ENCODE measurements around the gene CMIP.
"Not testable (repeated sequence)": the region's sequence is repeated elsewhere in the genome, so short reads cannot be mapped to it uniquely, and the experiment has no call there.

CMIP gene

GRCh38 chr16:81571592-81572385, 127.2 kb downstream of the CMIP start:
- no peak for DNase-seq

- no peak for DNase-seq
Measured at GRCh38 chr16:81572386-81573144, 128.0 kb downstream of the CMIP start.

DNA sequence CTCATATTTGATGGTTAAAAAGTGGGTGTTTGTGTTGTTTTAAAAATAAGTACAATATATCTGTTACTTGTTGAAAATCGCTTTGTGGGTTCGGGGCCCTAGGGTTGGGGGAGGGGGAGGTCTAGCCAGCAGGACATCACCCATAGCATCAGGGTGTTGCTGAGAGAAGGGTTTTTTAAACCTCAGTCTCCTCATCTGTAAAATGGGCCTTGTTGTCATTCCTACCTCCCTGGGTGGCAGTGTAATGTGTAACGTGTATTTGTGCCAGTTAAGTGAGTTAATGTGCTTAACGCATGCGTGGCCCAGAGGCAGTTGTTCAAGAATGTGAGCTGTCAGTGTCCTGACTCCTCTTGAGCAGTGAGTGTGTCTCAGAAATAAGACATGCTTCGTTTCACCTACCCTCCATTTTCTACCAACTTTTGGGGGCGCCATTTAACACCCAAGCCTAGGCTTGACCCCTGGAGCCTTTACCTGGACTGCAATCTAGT, 129.0 kb downstream of the CMIP start:
- DNase-seq: no peak

DNA sequence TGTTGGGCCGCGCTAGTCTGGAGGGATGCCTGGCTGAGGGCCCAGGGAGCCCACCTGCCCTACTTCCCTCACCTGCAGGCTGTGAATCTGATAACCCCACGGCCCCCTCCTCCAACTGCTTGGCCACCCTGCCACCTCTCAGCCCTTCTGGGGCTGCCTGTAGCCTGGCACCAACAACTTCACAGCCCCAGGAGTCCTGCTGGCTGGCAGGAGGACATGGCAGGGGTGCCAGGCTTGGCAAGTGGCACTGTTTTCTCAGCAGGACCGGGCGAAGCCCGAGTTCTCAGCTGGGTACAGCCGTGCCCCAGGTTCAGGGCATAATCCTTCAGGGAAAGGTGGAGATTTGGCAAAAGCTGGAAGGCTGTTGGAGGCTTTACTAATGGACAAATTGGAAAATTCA, 129.6 kb downstream of the CMIP start:
- no peak for DNase-seq

DNA sequence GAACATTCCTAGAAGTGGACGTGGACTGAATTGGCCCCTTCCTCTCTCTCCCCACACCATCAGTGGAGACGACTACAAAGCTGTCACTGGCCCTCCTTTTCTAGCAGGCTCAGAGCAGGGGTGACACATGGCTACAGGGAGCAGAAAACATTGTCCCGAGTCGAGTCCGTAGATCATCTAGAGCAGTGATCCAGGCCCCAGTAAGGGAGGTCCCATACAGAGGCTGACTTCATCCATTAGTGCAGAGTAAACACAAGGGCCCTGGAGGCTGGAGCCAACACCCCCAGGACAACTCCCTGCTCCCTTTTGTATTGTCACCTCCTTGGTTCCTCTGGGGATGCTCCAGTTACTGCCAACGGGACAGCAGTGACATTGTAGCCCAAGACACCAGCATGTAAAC, 130.7 kb downstream of the CMIP start:
- no peak for DNase-seq

- DNase-seq: no peak
Measured at GRCh38 chr16:81575834-81576233, 131.2 kb downstream of the CMIP start.

DNA sequence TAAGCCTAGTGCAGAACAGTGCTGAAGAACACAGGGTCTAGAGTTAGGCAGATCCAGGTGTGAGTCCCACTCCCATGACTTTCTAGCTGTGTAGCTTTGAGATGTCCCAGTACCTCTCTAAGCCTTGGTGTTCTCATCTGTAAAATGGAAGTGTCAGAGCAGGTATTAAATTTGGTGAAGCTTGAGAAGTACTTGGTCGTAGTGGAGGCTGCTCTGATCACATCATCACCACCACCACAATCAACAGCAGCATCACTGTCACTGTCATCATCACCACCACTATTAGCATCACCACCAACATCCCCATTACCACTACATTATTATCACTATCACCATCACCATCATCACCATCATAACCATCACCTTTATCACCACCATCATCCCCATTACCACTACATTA, 132.1 kb downstream of the CMIP start:
- no peak for DNase-seq

- not testable (repeated sequence) for DNase-seq
Measured at GRCh38 chr16:81577272-81577671, 132.7 kb downstream of the CMIP start.

- DNase-seq: no peak
Measured at GRCh38 chr16:81578076-81578475, 133.5 kb downstream of the CMIP start.

GRCh38 chr16:81578636-81579413, 134.2 kb downstream of the CMIP start:
- no peak for DNase-seq

GRCh38 chr16:81581107-81581506, 136.5 kb downstream of the CMIP start:
- peak; percentile 93 for DNase-seq

DNA sequence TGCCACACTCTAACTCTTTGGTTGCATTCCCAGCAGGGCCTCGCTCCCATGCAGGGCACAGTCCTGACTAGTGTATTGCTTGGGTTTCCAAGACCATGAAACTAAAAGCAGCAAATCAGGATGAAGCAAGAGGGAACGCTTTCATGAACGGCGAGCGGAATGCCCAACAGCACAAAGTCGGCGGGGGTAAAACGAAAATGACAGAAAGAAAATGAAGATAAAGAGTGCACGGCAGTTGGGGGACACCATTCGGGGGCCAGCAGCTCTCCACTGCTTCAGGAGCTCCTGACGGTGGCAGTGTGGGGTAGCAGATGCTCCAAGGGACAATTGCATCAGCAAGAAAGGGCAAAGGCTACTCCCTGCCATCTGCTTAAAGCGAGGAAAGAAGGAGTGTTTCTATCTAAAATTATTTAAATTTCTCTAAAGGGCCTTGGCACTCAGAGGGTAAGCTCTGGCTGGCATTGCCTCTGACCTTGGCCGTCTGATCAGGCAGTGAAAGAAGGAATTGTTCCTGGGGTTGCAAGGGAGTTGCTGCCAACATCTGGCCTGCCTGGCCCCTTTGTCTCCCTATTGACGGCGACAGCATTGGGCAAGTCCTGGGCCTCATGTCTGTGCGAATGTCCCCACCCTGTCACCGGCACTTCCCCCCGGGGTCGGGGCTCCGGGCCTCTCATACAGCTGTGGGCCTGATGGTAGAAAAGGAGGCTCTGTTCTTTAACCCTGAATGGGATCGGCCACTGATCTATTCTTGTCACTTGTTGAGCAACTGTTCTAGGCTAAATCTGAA, 138.2 kb downstream of the CMIP start:
- DNase-seq: no peak

DNA sequence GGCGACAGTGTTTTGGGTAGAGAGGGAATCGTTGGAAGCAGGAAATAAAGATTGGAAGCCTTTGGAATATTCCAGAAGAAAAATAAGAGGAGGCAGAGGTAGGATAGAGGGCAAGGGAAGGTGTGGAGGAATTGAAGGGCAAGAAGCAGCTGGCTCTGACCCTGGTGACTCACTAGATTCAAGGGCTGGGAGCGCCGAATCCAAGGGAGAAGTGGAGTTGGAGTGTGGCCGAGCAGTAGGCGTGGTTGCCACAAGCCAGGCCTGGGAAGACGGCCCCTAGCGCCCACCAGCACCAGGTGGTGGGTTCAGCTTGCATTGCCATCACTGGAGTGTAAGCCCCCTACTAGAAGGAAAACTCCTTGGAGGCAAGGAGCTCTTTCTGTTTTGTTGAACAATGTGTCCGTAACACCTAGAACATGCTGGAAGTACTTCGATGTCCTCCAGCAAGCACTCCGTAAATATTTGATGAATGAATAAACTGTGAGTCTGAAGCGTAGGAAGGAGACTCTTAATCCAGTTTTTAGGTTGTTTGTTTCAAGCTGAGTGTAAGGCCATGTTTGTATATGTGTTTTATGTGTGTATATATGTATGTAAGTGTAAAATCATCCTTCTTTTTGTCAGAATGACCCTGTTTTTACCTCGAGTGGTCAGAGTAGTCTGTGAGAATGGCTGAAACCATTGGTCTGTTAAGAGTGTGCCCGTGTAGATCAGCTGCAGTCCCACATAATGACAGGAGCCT, 139.5 kb downstream of the CMIP start:
- no peak for DNase-seq

DNA sequence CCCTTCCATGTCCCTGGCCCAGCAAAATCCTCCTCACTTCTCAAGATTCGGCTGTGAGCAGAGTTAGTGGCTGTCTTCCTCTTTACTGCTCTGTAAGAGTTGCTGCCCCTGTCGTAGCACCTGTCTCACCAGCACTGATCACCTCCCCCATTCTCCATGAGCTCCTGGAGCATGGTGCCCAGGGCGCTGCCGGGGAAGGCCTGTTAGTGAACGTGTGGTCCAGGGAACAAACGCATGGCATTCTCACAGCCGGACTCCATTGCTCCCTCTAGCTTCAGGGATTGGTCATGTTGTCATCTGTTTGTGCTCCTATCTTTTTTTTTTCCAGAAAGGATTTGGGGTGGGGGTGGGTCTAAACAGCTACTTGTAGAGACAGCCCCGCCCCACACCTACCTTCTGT, 141.2 kb downstream of the CMIP start:
- DNase-seq: no peak

DNA sequence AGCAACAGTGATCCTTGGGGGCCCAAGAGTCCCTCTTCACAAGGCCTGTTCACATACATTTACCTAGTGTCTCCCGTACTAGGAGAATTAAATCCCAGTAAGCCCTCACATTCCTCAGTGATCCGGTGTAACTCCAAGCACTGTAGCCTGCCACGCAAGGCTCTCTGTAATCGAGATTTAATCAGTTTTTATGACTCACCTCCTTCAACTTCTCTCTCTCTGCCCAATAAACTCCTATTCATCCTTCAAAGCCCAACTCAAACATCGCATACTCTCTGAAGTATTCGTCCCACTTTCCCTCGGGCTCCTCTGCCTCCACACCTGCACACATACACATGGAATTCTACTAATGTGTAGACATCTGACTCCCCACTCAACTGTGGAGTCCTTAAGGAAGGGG, 141.8 kb downstream of the CMIP start:
- DNase-seq: no peak

GRCh38 chr16:81586977-81587625, 142.5 kb downstream of the CMIP start:
- no peak for DNase-seq

GRCh38 chr16:81587626-81588160, 143.1 kb downstream of the CMIP start:
- no peak for DNase-seq

GRCh38 chr16:81588326-81589081, 143.9 kb downstream of the CMIP start:
- DNase-seq: no peak

DNA sequence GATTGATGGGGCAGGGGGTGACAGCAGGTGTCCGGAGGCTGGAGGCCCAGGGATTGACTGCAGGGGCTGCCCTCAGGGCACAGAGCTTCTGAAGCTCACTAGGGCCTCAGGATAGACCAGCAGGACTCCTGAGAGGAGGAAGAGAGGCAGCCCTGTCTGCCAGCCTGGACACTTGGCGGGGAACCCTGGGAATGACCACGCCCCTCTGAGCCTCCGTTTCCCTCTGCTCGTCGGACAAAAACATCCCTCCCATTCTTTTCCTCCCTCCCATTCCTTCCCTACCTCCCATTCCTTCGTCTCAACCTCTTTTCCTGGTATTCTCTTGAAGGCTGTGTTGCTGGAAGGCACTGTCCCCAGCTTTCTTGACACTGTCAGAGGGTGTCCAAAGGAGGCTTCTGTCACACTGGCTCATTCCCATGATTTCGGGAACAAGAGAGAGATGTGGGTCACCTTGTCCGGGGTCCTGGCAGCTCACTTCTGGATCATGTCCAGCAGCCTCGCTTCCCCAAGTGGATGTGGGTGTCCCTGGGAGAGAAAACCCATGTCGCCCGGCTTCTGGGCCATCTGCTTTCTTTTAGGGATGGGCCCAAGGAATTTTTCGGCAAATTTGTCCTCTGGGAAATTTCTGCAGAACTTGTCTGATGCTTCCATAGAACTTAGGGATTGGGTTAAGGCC, 145.5 kb downstream of the CMIP start:
- DNase-seq: no peak

All from DMS153 (cell line).